SK-N-SH treated with all-trans-retinoic acid at 6 μM for 48 hours (cell line): ENCODE results near the gene ZFP64.
"Not testable (repeated sequence)": the region's sequence is repeated elsewhere in the genome, so short reads cannot be mapped to it uniquely, and the experiment has no call there.

Experiments
- ATAC-seq: fragments of 200-7000 bp; cut with Tn5 transposase; 3 replicates; pipeline ENCODE4 v1.9.1; 2020; ENCODE audit warnings: mild to moderate bottlenecking, moderate library complexity
- ARNTL ChIP-seq: fragments of 450-650 bp; formaldehyde crosslinking; IDR thresholded peaks from 2 replicates; pipeline ENCODE4 v1.5.0; 2020; ENCODE audit warnings: low read depth, mild to moderate bottlenecking, moderate library complexity, borderline replicate concordance
- BACH2 ChIP-seq: fragments of 250-450 bp; sonication (Bioruptor Pico); IDR thresholded peaks from 2 replicates; pipeline ENCODE4 v1.9.0; 2021; ENCODE audit warnings: mild to moderate bottlenecking, borderline replicate concordance
- CSDC2 ChIP-seq: fragments of 250-450 bp; sonication (Bioruptor Pico); IDR thresholded peaks from 2 replicates; pipeline ENCODE4 v1.5.0; 2020; ENCODE audit warnings: mild to moderate bottlenecking, moderate library complexity
- ESRRG ChIP-seq: fragments of 250-450 bp; sonication (Bioruptor Pico); IDR thresholded peaks from 2 replicates; pipeline ENCODE4 v1.6.1; 2021; ENCODE audit warnings: mild to moderate bottlenecking
- ISL1 ChIP-seq: fragments of 250-450 bp; sonication (Bioruptor Pico); IDR thresholded peaks from 2 replicates; pipeline ENCODE4 v2.1.2; 2022; ENCODE audit warnings: mild to moderate bottlenecking, moderate library complexity
- POU6F1 ChIP-seq: fragments of 250-450 bp; sonication (Bioruptor Pico); IDR thresholded peaks from 2 replicates; pipeline ENCODE4 v1.8.0; 2021; ENCODE audit warnings: low read depth, mild to moderate bottlenecking, moderate library complexity, borderline replicate concordance
- PPARA ChIP-seq: fragments of 250-450 bp; sonication (Bioruptor Pico); IDR thresholded peaks from 2 replicates; pipeline ENCODE4 v1.5.0; 2020; ENCODE audit warnings: mild to moderate bottlenecking, borderline replicate concordance
- SNAI2 ChIP-seq: fragments of 250-450 bp; sonication (Bioruptor Pico); IDR thresholded peaks from 2 replicates; pipeline ENCODE4 v1.5.0; 2020; ENCODE audit warnings: mild to moderate bottlenecking, moderate library complexity
- TCF4 ChIP-seq: fragments of 250-450 bp; sonication (Bioruptor Pico); IDR thresholded peaks from 2 replicates; pipeline ENCODE4 v1.8.0; 2021; ENCODE audit warnings: mild to moderate bottlenecking, moderate library complexity, borderline replicate concordance
- TOX ChIP-seq: fragments of 250-450 bp; sonication (Bioruptor Pico); IDR thresholded peaks from 2 replicates; pipeline ENCODE4 v1.8.0; 2021; ENCODE audit warnings: mild to moderate bottlenecking, moderate library complexity, borderline replicate concordance
- TSHZ2 ChIP-seq: fragments of 250-450 bp; sonication (Bioruptor Pico); IDR thresholded peaks from 2 replicates; pipeline ENCODE4 v1.5.0; 2020; ENCODE audit warnings: mild to moderate bottlenecking, moderate library complexity
- ZC3H10 ChIP-seq: fragments of 250-450 bp; sonication (Bioruptor Pico); IDR thresholded peaks from 2 replicates; pipeline ENCODE4 v1.5.1; 2021; ENCODE audit warnings: mild to moderate bottlenecking, moderate library complexity
- ZFP3 ChIP-seq: fragments of 250-450 bp; sonication (Bioruptor Pico); IDR thresholded peaks from 2 replicates; pipeline ENCODE4 v1.5.0; 2020; ENCODE audit warnings: mild to moderate bottlenecking, moderate library complexity
- ZFP30 ChIP-seq: fragments of 450-650 bp; formaldehyde crosslinking; IDR thresholded peaks from 2 replicates; pipeline ENCODE4 v1.5.0; 2022; ENCODE audit warnings: mild to moderate bottlenecking, moderate library complexity
- ZNF565 ChIP-seq: fragments of 450-650 bp; formaldehyde crosslinking; conservative IDR thresholded peaks from 2 replicates; pipeline ENCODE4 v1.5.0; 2020; ENCODE audit warnings: low read depth, mild to moderate bottlenecking, moderate library complexity
- ZNF70 ChIP-seq: fragments of 450-650 bp; formaldehyde crosslinking; IDR thresholded peaks from 2 replicates; pipeline ENCODE4 v1.5.0; 2020; ENCODE audit warnings: mild to moderate bottlenecking, moderate library complexity
- ZNF8 ChIP-seq: fragments of 450-650 bp; formaldehyde crosslinking; IDR thresholded peaks from 2 replicates; pipeline ENCODE4 v1.5.0; 2020; ENCODE audit warnings: mild to moderate bottlenecking, moderate library complexity
- TF ChIP-seq, protein P1 (sequence below): fragments of 250-450 bp; sonication (Bioruptor Pico); IDR thresholded peaks from 2 replicates; pipeline ENCODE4 v1.5.1; 2021; ENCODE audit warnings: mild to moderate bottlenecking, moderate library complexity

The ZFP64 gene

GRCh38 chr20:52230409-52230808 lies 38.8 kb upstream of the ZFP64 start:
- no peak for TF ChIP-seq SNAI2 (CRISPR knock-in tag)
- TF ChIP-seq ESRRG (CRISPR knock-in tag), result no peak
- TF ChIP-seq, all 23 proteins: peak for 0
- ATAC-seq, result no peak

DNA sequence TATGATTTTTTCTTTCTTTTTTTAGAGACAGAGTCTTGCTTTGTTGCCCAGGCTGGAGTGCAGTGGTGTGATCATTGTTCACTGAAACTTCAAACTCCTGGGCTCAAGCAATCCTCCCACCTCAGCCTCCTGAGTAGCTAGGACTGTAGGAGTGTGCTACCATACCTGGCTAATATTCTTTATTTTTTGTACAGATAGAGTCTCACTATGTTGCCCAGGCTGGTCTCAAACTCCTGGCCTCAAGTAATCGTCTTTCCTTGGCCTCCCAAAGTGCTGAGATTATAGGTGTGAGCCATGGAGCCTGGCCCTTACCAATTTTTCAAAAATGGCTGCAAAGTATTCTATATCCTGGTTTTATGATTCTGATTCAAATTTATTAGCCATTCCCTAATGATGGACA lies 37.8 kb upstream of the ZFP64 start:
- not testable (repeated sequence) for ATAC-seq

DNA sequence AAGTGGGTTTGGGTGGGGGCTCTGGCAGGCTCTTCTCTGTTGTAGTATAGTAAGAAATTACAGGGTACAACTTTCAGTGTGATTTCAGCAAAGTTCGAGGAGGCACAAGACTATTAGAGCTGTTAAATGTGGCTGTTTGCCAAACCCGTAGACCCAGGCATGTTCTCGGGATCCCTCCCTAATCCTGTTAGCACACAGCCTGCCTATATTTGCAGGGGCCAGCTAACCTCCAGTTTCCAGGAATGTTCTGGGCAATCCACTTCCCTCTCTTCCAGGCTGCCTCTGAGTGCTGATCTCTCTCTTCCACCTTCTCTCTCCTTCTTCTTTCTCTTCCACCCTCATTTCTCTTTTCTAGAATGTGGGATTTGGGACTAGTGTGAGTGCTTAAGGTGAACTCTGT lies 34.8 kb upstream of the ZFP64 start:
- TF ChIP-seq ZFP30 (CRISPR knock-in tag) (no peak), ISL1 (CRISPR knock-in tag) (no peak), ARNTL (CRISPR knock-in tag) (no peak), ZNF565 (CRISPR knock-in tag) (no peak), TCF4 (CRISPR knock-in tag) (no peak)
- TF ChIP-seq, all 23 proteins: peak for 0

GRCh38 chr20:52224920-52225319 lies 33.3 kb upstream of the ZFP64 start:
- ATAC-seq, result no peak
- no peak for TF ChIP-seq ZFP30 (CRISPR knock-in tag)
- TF ChIP-seq BACH2, result no peak
- no peak for TF ChIP-seq ZNF70 (CRISPR knock-in tag)
- no peak for TF ChIP-seq ZNF565 (CRISPR knock-in tag)
- no peak for TF ChIP-seq ZFP3 (CRISPR knock-in tag)
- no peak for TF ChIP-seq ESRRG (CRISPR knock-in tag)
- no peak for TF ChIP-seq POU6F1 (CRISPR knock-in tag)
- TF ChIP-seq ARNTL (CRISPR knock-in tag), result no peak
- no peak for TF ChIP-seq PPARA (CRISPR knock-in tag)
- TF ChIP-seq, protein P1, sequence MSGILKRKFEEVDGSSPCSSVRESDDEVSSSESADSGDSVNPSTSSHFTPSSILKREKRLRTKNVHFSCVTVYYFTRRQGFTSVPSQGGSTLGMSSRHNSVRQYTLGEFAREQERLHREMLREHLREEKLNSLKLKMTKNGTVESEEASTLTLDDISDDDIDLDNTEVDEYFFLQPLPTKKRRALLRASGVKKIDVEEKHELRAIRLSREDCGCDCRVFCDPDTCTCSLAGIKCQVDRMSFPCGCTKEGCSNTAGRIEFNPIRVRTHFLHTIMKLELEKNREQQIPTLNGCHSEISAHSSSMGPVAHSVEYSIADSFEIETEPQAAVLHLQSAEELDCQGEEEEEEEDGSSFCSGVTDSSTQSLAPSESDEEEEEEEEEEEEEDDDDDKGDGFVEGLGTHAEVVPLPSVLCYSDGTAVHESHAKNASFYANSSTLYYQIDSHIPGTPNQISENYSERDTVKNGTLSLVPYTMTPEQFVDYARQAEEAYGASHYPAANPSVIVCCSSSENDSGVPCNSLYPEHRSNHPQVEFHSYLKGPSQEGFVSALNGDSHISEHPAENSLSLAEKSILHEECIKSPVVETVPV (CRISPR knock-in tag), result no peak
- TF ChIP-seq TSHZ2 (CRISPR knock-in tag), result no peak
- TF ChIP-seq CSDC2, result no peak
- TF ChIP-seq SNAI2 (CRISPR knock-in tag), result no peak
- no peak for TF ChIP-seq ZC3H10 (CRISPR knock-in tag)
- no peak for TF ChIP-seq TCF4 (CRISPR knock-in tag)
- no peak for TF ChIP-seq ZNF8 (CRISPR knock-in tag)
- TF ChIP-seq TOX (CRISPR knock-in tag), result no peak

More for the DNA sequence above, 34.8 kb upstream of the ZFP64 start:
- no peak for ATAC-seq

GRCh38 chr20:52221362-52221761 lies 29.8 kb upstream of the ZFP64 start:
- ATAC-seq, result not testable (repeated sequence)

DNA sequence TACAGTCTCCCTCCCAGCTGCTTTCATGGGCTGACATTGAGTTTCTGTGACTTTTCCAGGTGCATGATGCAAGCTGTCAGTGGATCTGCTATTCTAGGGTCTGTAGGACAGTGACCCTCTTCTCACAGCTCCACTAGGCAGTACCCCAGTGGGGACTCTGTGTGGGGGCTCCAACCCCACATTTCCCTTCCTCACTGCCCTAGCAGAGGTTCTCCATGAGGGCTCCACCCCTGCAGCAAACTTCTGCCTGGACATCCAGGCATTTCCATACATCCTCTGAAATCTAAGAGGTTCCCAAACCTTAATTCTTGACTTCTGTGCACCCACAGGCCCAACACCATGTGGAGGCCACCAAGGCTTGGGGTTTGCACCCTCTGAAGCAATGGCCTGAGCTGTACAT lies 29.3 kb upstream of the ZFP64 start:
- ATAC-seq, result not testable (repeated sequence)

- TF ChIP-seq SNAI2 (CRISPR knock-in tag) (no peak), ZFP3 (CRISPR knock-in tag) (no peak), PPARA (CRISPR knock-in tag) (no peak), ISL1 (CRISPR knock-in tag) (no peak), ZNF8 (CRISPR knock-in tag) (no peak), POU6F1 (CRISPR knock-in tag) (no peak), ESRRG (CRISPR knock-in tag) (no peak), ZNF70 (CRISPR knock-in tag) (no peak)
- TF ChIP-seq, protein P1 (CRISPR knock-in tag), result no peak
- no peak for ATAC-seq
These were observed 27.9 kb upstream of the ZFP64 start for GRCh38 chr20:52219441-52219840.
